Measurements from ENCODE around the gene FOXG1. TPM values are rescaled to one million over a fixed set of nuclear protein-coding genes. Genes with fewer than 3 reads are reported as not detected.

FOXG1 gene
- total and polyA plus RNA-seq, 2 of the 4 experiments (the other 2 are of a cell fraction): not detected

GRCh38 chr14:28784096-28785048 lies 17.8 kb downstream of the FOXG1 start:
- no peak overlapping the region for H2AK5ac ChIP-seq (ENCODE audit: low read depth, low read length)
- H3K9ac ChIP-seq (ENCODE audit: low read depth, low read length): no peak overlapping the region
- H2BK5ac ChIP-seq (ENCODE audit: low read depth, low read length, poor library complexity, severe bottlenecking): no peak overlapping the region
- POLR2A ChIA-PET (ENCODE audit: unreplicated experiment): no interaction called here
- H3K4ac ChIP-seq (ENCODE audit: low read depth, low read length): no peak overlapping the region
- H3K79me1 ChIP-seq (ENCODE audit: low read depth in 1 of 2, low read length in 2 of 2): no peaks in the 10 kb centered on the region
- dilution Hi-C loops (cut with HindIII; ENCODE audit: low sequenced_read_pairs, unreplicated experiment) (no loop called here), intact Hi-C loops (cut with micrococcal nuclease) (no loop called here), in situ Hi-C loops (cut with MboI; ENCODE audit: low sequenced_read_pairs) (no loop called here)
- no peaks in the 10 kb centered on the region for H3K9me1 ChIP-seq (ENCODE audit: insufficient read depth, low read length)
- no peaks in the 10 kb centered on the region for H3K36me3 ChIP-seq (ENCODE audit: control insufficient read depth, insufficient read depth, low read length)
- H3K18ac ChIP-seq (ENCODE audit: low read depth, low read length): no peak overlapping the region
- H3K4me3 ChIP-seq (ENCODE audit: insufficient read depth, low read depth, low read length): no peak overlapping the region
- no peaks in the 10 kb centered on the region for H3K9me3 ChIP-seq (ENCODE audit: control insufficient read depth, insufficient read depth, low read length)
- CTCF ChIA-PET: interaction anchor here (1.2 kb wide), 1 partner anchor 11 kb away, joined by 3 read pairs; no protein-coding TSS in a partner anchor
- TF ChIP-seq FOS (IDR thresholded peaks at IDR 0.05; ENCODE audit: low read depth, low read length) (no peak), ELK1 (IDR thresholded peaks at IDR 0.05; ENCODE audit: borderline replicate concordance, low read depth, low read length) (no peak), MAFK (IDR thresholded peaks at IDR 0.05; ENCODE audit: low read depth, low read length) (no peak), MAZ (IDR thresholded peaks at IDR 0.05; ENCODE audit: borderline replicate concordance, low read depth, low read length) (no peak), BHLHE40 (IDR thresholded peaks at IDR 0.05; ENCODE audit: low read depth, low read length) (no peak)
- whole genome bisulfite sequencing, 2 experiments (ENCODE audit: extremely low coverage in 2 of 2, insufficient read length in 1 of 2): 20% methylated on average over 1 of the region's 16 CpGs; no CpG with 5 or more reads in 1 of the 2 experiments
- DNase-seq (no peak), ATAC-seq (ENCODE audit: low read depth) (no peak)
- H3K23ac ChIP-seq (ENCODE audit: low read depth, low read length): no peak overlapping the region
- no peak overlapping the region for H3K14ac ChIP-seq (replicated peaks; ENCODE audit: low read depth, low read length)
- H3K4me2 ChIP-seq (ENCODE audit: low read depth, low read length): no peak overlapping the region; the same call in 1 of the 2 replicates
- no peak overlapping the region for H2BK15ac ChIP-seq (ENCODE audit: low read depth, low read length)
- no peak overlapping the region for H2BK120ac ChIP-seq (ENCODE audit: low read depth, low read length)
- H4K5ac ChIP-seq (ENCODE audit: low read depth, low read length): no peak overlapping the region
- H3K4me1 ChIP-seq (ENCODE audit: control insufficient read depth, insufficient read depth, low read length): no peaks in the 10 kb centered on the region
- no peak overlapping the region for H3K56ac ChIP-seq (ENCODE audit: extremely low read depth, insufficient read depth, low read length)
- no peak overlapping the region for H2AFZ ChIP-seq (replicated peaks; ENCODE audit: low read length, poor library complexity)
- no peak overlapping the region for H3K27ac ChIP-seq (ENCODE audit: insufficient read depth, low read length)
- no peaks in the 10 kb centered on the region for H4K20me1 ChIP-seq (ENCODE audit: insufficient read depth, low read length)
- no peak overlapping the region for H2AK9ac ChIP-seq (replicated peaks; ENCODE audit: low read depth, low read length, poor library complexity)
- no peak overlapping the region for H4K8ac ChIP-seq (ENCODE audit: low read depth in 2 of 2, low read length in 2 of 2)
- no peak overlapping the region for H2BK20ac ChIP-seq (ENCODE audit: low read depth, low read length)
- no TSS peak for BruUV-seq (replicated peaks)
- peaks cover 22% of the 10 kb centered on the region for H3K27me3 ChIP-seq (ENCODE audit: control insufficient read depth, insufficient read depth, low read length)
- H4K91ac ChIP-seq (ENCODE audit: insufficient read depth, low read depth, low read length): no peak overlapping the region
